GM12873 (cell line): ENCODE data around the gene KRTAP5-5.
A peak's percentile ranks its signal among the peaks of the same experiment; 100 is the strongest.

Experiments used
- CTCF ChIP-seq: IDR thresholded peaks from 2 replicates; pipeline ENCODE4 v1.5.1; 2012; ENCODE audit warnings: low read depth, mild to moderate bottlenecking, moderate library complexity, low read length, control low read depth; ENCODE audit not compliant: insufficient read depth; ENCODE audit errors: missing control alignments

KRTAP5-5 gene

DNA sequence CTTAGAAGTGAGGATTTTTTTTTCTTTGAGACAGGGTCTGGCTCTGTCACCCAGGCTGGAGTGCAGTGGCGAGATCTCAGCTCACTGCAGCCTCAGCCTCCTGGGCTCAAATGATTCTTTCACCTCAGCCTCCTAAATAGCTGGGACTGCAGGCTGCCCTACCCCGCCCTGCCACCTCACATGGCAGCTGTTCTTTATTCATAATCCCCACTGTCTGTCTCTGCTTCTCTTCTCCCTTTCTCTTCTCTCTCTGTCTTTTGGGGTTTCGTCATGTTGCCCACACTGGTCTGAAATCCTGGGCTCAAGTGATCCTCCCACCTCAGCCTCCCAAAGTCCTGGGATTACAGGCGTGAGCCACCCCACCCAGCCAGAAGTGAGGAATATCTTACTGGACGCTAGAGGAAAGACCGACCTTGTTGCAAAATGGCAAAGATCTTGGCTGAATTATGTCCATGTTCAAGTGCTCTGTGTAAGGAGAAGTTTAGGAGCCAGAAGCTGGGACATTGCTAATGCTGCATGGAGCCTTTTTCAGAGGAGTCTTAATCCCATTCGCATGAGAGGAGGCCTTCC, 21.9 kb downstream of the KRTAP5-5 start:
- TF ChIP-seq CTCF, result no peak

- no peak for TF ChIP-seq CTCF
Measured at GRCh38 chr11:1652026-1652425, 22.5 kb downstream of the KRTAP5-5 start.

DNA sequence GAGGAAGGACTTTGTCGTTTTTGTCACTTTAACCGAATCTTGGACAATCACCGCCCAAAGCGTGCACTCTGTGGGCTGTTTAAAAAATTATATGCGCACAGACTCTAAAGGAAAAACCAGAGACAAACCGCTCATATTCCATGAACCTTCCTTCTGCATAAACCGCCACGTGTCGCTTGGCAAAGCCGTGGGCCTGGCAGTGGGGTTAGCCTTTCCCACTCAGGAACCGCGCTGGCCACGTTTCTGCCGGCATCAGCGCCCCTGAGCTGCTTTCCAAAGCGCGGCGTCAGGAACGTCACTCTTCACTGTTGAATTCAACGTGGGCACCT, 22.8 kb downstream of the KRTAP5-5 start:
- no peak for TF ChIP-seq CTCF

DNA sequence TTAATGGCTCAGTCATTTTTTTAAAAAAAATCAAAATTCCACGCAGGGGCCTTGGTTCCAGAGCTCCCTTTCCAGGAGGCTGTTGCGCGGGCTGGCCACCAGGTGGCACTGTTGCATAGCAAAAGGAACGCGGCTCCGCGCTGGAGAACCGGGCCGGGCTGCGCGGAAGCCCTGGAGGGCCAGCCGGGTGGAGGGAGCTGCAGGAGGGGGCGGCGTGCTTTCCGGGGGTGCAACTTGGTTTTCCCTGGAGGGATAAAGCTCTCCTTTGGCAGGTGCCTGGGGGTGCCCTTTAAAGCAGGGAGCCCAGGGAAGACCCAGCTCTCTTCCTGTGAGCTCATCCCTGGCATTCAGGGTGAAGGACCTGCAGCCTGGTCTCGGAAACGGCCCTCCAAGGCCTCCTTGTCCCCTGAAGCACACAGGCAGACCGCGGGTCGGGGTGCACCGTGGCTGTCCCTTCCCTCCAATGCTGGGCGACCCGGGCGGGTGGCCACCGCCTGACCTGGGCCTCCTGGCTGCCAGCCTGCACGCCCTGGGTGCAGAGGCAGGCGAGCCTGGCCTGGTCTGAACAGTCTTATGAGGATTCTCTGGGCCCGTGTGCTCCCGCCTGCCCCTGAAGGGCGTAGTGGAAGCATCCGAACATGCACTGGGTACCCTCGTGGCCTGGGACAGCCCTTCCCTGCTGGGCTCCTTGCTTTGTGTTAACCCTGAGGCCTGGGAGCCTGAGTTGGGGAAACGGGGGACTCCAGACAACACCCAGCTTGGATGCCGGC, 23.4 kb downstream of the KRTAP5-5 start:
- peak; percentile 89 for TF ChIP-seq CTCF

GRCh38 chr11:1653541-1654387, 24.2 kb downstream of the KRTAP5-5 start:
- TF ChIP-seq CTCF, result no peak

DNA sequence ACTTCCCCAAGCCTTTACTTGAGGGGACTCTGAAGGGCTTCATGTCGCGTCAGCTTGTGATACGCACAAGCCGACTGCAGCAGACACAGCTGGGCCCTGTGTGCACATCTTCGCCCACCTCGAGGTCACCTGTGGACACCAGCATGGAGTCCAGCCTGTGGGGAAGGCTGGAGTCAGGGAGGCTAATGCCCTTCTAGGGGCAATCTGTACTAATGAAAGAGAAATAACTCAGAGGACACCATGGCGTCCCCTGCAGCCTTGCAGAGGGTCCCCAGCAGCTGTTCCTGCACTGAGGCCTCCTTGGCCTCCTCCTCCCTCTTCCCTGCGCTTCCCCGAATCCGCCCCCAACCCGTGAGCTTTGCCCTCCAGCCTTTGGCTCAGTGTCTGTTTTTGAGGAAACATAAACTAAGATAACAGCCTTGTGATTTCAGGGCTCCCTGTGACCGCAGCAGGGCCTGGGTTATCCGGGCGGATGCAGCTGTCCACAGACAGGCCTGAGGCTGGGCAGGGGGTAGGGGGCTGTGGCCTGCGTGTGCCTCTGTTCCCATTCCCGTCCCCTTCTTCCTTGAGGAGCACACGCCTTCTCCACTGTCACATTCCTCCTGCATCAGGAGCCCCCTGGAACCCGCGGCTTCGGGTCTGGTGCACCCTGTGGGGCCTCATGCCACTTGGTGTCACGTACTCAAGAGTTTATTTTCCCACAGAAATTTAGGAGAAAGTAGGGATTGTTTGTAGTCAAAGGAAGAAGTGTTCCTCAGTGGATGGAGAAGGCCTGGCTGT, 25.0 kb downstream of the KRTAP5-5 start:
- no peak for TF ChIP-seq CTCF
